Activated CD8-positive, alpha-beta memory T cell treated with anti-CD3 and anti-CD28 coated beads, Interleukin-2, amount 10 ng/mL, durations not matched to agents 7 days and 5 days (primary cell): Measurements from ENCODE around the gene COQ2. TPM values are rescaled to one million over a fixed set of nuclear protein-coding genes. Genes with fewer than 3 reads are reported as not detected.
A peak's percentile ranks its signal among the peaks of the same experiment; 100 is the strongest.
"Not testable (repeated sequence)": the region's sequence is repeated elsewhere in the genome, so short reads cannot be mapped to it uniquely, and the experiment has no call there.

Source experiments
- ATAC-seq: fragments of 150-1000 bp; cut with Tn5 transposase; one replicate; pipeline ENCODE4 v1.10.0; 2021; ENCODE audit warnings: moderate library complexity
- CTCF ChIA-PET: fragments of 350-600 bp; sonication (Branson Sonifier 250); formaldehyde crosslinking; loops from one replicate; lab custom pipeline; 2021; ENCODE audit warnings: antibody characterized with exemption; lab: Charles Lee
- DNase-seq: peaks from one replicate; pipeline ENCODE4 v3.0.0-alpha.2; 2020
- H3K27ac Mint-ChIP-seq: one replicate; pipeline ENCODE4 v1.8.0; 2021; ENCODE audit warnings: mild to moderate bottlenecking, mixed read lengths
- H3K27me3 Mint-ChIP-seq: one replicate; pipeline ENCODE4 v1.8.0; 2021; ENCODE audit warnings: mixed read lengths
- H3K36me3 Mint-ChIP-seq: one replicate; pipeline ENCODE4 v1.8.0; 2021; ENCODE audit warnings: mild to moderate bottlenecking, mixed read lengths
- H3K4me1 Mint-ChIP-seq: one replicate; pipeline ENCODE4 v1.8.0; 2021; ENCODE audit warnings: mixed read lengths
- H3K4me3 Mint-ChIP-seq: one replicate; pipeline ENCODE4 v1.8.0; 2021; ENCODE audit warnings: mild to moderate bottlenecking, moderate library complexity, mixed read lengths
- H3K9me3 Mint-ChIP-seq: one replicate; pipeline ENCODE4 v1.8.0; 2022; ENCODE audit warnings: low read depth, mixed read lengths
- total RNA-seq, 2 experiments: library from RNA; stranded (reverse); gene quantifications; one replicate each; pipeline ENCODE4 v1.2.3, GENCODE V29; 2021

Gene COQ2, protein sequence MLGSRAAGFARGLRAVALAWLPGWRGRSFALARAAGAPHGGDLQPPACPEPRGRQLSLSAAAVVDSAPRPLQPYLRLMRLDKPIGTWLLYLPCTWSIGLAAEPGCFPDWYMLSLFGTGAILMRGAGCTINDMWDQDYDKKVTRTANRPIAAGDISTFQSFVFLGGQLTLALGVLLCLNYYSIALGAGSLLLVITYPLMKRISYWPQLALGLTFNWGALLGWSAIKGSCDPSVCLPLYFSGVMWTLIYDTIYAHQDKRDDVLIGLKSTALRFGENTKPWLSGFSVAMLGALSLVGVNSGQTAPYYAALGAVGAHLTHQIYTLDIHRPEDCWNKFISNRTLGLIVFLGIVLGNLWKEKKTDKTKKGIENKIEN
- 10 to 100 TPM; 20.6 to 21.9 TPM for total RNA-seq

DNA sequence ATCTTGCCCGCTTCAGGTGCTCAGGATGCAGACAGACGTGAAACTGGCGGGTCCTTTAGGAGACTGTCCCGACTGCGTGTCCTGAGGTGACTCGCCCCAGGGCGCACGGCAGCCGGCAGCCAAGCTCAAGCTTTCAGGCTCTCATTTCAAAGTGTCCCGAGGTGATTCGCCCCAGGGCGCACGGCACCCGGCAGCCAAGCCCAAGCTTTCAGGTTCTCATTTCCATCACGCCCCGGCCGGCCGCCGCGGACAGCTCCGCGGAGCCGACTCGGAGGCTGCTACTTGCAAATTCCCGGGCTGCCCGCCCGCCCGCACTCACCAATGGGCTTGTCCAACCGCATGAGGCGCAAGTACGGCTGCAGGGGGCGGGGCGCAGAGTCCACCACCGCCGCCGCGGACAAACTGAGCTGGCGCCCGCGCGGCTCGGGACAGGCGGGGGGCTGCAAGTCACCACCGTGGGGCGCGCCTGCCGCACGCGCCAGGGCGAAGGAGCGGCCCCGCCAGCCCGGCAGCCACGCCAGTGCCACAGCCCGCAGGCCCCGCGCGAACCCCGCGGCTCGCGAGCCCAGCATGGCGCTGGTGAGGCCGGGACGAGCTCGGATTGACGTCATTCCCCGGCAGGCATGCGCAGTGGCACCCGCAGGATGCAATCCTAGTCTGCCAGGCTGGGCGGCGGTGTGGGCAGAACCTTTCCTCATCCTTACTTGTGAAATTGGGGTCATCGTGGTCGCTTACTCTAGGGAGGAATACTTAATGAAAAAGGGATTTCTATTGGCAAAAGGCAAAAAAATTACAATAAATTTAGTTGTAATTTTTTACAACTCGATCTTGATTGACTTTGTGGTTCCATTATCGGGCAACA lies at the start of gene COQ2:
Gene COQ2 (minus strand): TSS at position 606 of the 862 bp plus-strand sequence. CDS start 34 bp downstream, at position 572.
- Mint-ChIP-seq H3K27me3 (no peaks in the 10 kb centered on the region), H3K27ac (peak within 1 kb of the TSS; percentile 99), H3K4me3 (peak within 1 kb of the TSS; percentile 86), H3K4me1 (peaks cover 46% of the 10 kb centered on the region), H3K36me3 (peaks cover 2% of the 10 kb centered on the region), H3K9me3 (no peaks in the 10 kb centered on the region)
- peak; percentile 94 for ATAC-seq
- CTCF ChIA-PET = interaction anchor here (0.7 to 8.0 kb wide), 36 partner anchors 9 to 486 kb away, joined by 3 to 105 read pairs (median 4); partner anchors contain the start of genes COPS4, HELQ, MRPS18C and SCD5
- peak; percentile 97 for DNase-seq

DNA sequence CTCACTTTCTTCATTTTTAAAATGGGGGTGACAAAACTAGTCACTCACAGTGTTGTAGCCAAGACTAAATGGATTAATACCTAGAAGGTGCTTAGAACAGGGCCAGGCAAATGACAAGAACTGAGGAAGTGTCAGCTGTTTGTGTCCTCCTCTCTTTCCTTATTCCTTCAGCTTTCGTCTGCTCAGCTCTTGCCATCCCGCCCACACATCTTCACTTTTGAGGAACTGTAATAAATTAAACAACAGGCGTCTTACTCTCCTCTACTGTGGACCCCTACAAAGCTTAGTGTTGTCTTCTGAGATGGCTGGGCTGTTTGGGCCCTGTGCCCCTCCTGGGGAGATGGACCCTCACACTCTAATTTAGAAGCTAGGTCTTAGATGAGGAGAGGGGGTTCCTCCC lies 47.4 kb upstream of the COQ2 start:
- H3K9me3 Mint-ChIP-seq = no peaks in the 10 kb centered on the region
- no peak overlapping the region for H3K4me3 Mint-ChIP-seq
- peaks cover 25% of the 10 kb centered on the region for H3K4me1 Mint-ChIP-seq
- H3K36me3 Mint-ChIP-seq = peaks cover 12% of the 10 kb centered on the region
- DNase-seq = no peak
- no peak for ATAC-seq
- no peak overlapping the region for H3K27ac Mint-ChIP-seq
- H3K27me3 Mint-ChIP-seq = peaks cover 14% of the 10 kb centered on the region
- CTCF ChIA-PET = interaction anchor here (1.0 kb wide), 1 partner anchor 34 kb away, joined by 3 read pairs; no protein-coding TSS in a partner anchor

DNA sequence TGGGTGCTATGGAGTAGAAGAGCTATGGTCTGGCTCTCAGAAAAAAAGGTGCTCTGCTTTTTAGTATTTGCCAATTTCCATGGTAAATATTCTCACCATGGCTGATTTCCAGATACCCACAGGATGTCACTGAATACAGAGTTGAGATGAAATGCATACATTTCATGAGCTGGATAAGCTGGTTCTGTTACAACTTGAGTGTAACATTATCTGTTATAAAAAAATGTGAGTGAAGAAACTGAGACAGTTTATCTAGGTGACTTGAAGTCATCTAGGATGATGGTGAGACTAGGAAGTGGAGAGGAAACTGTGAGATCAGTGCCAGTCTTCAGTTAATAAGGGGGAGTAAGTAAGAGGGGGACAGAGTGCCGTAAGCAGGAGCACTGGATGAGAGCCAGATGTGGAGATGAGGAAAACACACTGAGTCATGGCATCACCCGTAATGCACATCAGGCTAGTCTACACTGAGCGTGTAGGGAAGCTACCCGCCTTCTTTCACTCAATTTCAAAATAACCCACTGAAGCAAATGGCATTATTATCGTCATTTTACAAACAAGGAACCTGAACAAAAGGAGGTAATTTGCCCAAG lies 45.0 kb upstream of the COQ2 start:
- CTCF ChIA-PET = interaction anchor here (1.2 kb wide), 1 partner anchor 45 kb away, joined by 3 read pairs; the partner anchor contains the start of gene COQ2
- ATAC-seq (no peak), DNase-seq (no peak)
- Mint-ChIP-seq H3K27me3 (no peaks in the 10 kb centered on the region), H3K27ac (no peak overlapping the region), H3K36me3 (peaks cover 15% of the 10 kb centered on the region), H3K4me3 (no peak overlapping the region), H3K4me1 (peaks cover 15% of the 10 kb centered on the region), H3K9me3 (no peaks in the 10 kb centered on the region)

DNA sequence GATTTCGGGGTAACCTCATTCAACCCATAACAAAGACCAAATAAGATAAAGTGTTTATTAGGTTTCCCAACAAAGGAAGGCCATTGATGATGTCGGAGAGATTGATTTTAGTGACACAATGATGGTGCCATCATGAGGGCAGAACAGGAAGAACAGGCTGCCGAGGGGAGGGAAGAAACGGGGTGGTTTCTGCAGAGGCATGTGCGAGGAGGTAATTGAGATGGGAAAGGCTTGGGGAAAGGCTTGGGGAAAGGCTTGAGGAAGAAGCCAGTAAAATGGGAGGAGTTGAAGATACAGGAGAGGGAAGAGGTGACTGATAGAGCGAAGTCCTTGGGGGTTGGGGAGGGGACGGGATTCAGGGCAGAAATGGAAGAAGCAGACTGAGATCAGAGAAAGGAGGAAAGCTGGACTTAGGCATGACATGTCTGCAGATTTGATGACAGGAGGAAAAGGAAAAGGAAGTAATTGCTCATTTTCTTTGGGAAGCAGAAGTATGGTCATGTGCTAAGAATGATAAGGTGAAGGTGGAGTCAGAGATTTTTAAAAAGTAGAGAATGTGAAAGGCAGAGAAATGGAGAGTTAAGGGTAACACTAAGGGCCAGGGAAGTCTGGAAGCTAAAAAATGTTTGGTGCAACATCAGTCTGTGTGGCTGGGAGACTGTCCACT lies 44.1 kb upstream of the COQ2 start:
- H3K27ac Mint-ChIP-seq = no peak overlapping the region
- no peak overlapping the region for H3K4me3 Mint-ChIP-seq
- peaks cover 15% of the 10 kb centered on the region for H3K36me3 Mint-ChIP-seq
- H3K4me1 Mint-ChIP-seq = peaks cover 8% of the 10 kb centered on the region
- H3K27me3 Mint-ChIP-seq = no peaks in the 10 kb centered on the region
- no peaks in the 10 kb centered on the region for H3K9me3 Mint-ChIP-seq
- no peak for ATAC-seq
- no peak for DNase-seq
- CTCF ChIA-PET = interaction anchor here (0.6 kb wide), 1 partner anchor 80 kb away, joined by 3 read pairs; no protein-coding TSS in a partner anchor

DNA sequence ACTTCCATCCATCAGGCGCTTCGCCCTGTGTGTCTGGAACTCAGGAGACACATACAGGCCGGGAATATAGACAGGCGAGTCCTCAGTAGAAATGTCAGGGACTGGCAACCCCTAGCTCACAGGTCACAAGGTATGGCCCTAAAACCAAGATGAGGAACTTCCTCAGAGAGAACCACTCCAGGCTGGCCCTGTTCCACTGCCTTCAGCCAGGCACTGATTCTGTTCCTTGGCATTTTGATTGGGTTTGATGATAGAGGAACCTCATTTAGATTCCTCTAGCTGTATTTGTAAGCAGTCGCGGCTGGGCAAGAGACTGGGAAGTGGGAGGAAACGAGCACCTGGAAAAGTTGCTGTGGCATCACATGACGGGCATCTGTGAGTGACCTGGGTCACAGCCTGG lies 41.9 kb upstream of the COQ2 start:
- Mint-ChIP-seq H3K36me3 (peaks cover 20% of the 10 kb centered on the region), H3K27me3 (no peaks in the 10 kb centered on the region), H3K4me3 (no peak overlapping the region), H3K27ac (no peak overlapping the region), H3K9me3 (no peaks in the 10 kb centered on the region), H3K4me1 (no peaks in the 10 kb centered on the region)
- ATAC-seq (no peak), DNase-seq (no peak)
- CTCF ChIA-PET = no interaction called here

DNA sequence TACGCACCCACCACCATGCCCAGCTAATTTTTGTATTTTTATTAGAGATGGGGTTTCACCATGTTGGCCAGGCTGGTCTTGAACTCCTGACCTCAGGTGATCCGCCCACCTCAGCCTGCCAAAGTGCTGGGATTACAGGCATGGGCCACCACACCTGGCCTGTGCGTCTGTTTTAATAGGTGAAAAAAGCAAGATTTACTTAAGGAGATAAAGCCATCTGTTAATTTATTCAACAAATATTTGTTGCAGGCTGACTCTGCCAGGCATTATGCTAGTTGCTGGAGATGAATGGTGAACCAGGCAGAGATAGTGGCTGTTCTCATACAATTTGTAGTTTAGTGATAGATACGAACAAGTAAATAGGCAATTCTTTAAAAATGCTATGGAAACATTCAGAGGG lies 40.7 kb upstream of the COQ2 start:
- H3K4me1 Mint-ChIP-seq, H3K27ac Mint-ChIP-seq, H3K27me3 Mint-ChIP-seq, DNase-seq, CTCF ChIA-PET, H3K9me3 Mint-ChIP-seq, ATAC-seq, H3K4me3 Mint-ChIP-seq: not testable (repeated sequence)
- peaks cover 23% of the 10 kb centered on the region for H3K36me3 Mint-ChIP-seq

DNA sequence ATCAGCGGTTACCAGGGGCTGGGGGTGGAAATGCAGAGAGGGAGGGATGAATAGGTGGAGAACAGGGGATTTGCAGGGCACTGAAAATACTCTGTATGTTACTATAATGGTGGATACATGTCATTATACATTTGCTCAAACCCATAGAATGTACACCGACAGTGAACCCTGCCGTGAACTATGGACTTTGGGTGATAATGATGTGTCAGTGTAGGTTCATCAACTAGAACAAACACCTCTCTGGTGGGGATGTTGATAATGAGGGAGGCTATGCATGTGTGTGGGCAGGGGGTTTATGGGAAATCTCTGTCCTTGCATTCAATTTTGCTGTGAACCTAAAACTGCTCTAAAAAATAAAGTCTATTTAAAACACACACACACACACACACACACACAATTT lies 38.5 kb upstream of the COQ2 start:
- Mint-ChIP-seq H3K27ac (no peak overlapping the region), H3K4me3 (no peak overlapping the region), H3K27me3 (no peaks in the 10 kb centered on the region), H3K36me3 (peaks cover 33% of the 10 kb centered on the region), H3K4me1 (peaks cover 12% of the 10 kb centered on the region), H3K9me3 (no peaks in the 10 kb centered on the region)
- ATAC-seq (no peak), DNase-seq (no peak)
- CTCF ChIA-PET = no interaction called here

DNA sequence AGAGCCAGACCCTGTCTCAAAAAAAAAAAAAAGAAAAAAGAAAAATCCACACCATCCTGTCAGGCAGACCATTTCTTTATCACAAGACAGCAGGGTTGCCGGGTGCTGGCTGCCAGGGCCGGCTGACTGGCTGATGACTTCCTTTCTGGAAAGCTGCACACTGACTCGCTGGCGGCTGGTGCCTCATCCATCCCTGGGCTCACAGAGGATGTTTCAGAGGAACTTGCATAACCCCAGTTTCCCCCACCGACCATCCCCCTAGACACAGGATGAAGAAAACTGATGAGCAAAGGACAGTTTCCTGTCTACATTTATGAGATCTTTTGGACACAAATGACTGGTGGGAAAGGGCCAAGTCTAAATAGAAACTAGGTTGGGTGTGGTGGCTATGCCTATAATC lies 36.0 kb upstream of the COQ2 start:
- CTCF ChIA-PET = interaction anchor here (1.0 to 1.2 kb wide), 3 partner anchors 15 to 38 kb away, joined by 3 read pairs; no protein-coding TSS in a partner anchor
- Mint-ChIP-seq H3K27me3 (no peaks in the 10 kb centered on the region), H3K27ac (peak overlapping the region; percentile 50), H3K36me3 (peaks cover 43% of the 10 kb centered on the region), H3K4me3 (no peak overlapping the region), H3K4me1 (peaks cover 12% of the 10 kb centered on the region), H3K9me3 (no peaks in the 10 kb centered on the region)
- peak; percentile 55 for DNase-seq
- peak; percentile 55 for ATAC-seq

DNA sequence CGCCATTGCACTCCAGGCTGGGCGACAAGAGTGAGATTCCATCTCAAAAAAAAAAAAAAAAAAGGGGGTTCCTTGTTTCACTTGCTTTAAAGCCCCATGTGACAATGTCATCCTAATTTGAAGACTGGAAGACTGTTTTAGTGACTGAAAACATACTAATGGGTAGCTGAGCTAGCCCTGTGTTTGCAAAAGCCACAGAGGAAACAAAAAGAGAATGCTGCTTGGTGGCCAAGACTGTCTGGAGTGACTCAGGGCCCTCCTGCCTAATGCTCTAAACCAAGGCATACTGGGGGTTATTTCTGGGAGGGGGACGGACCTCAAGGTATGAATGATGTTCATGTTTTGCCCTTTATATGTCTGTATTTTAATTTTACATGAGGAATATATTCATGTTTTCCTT lies 34.1 kb upstream of the COQ2 start:
- CTCF ChIA-PET = no interaction called here
- peaks cover 43% of the 10 kb centered on the region for H3K36me3 Mint-ChIP-seq
- H3K27ac Mint-ChIP-seq = no peak overlapping the region
- H3K27me3 Mint-ChIP-seq = no peaks in the 10 kb centered on the region
- H3K4me1 Mint-ChIP-seq = peaks cover 12% of the 10 kb centered on the region
- H3K4me3 Mint-ChIP-seq = no peak overlapping the region
- no peaks in the 10 kb centered on the region for H3K9me3 Mint-ChIP-seq
- ATAC-seq (no peak), DNase-seq (no peak)

DNA sequence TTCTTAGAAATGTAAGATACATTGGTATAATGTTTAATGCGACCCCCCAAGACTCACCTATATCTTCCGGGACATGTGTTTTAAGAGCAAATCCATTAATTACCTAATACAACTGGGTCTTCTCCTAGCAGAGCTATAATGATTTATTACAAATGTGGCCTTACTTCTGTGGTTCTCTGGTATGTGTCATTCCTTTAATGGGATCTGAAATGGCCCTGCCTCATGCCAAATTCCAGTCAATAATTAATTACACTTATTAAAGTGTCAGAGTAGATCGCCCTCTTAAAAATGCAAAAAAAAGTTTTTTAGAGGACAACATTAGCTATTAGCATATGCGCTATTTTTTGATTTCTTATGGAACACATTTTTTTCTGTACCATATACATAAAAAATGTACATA lies 33.1 kb upstream of the COQ2 start:
- DNase-seq = no peak
- H3K36me3 Mint-ChIP-seq = peaks cover 43% of the 10 kb centered on the region
- H3K9me3 Mint-ChIP-seq = no peaks in the 10 kb centered on the region
- peaks cover 12% of the 10 kb centered on the region for H3K4me1 Mint-ChIP-seq
- no peak overlapping the region for H3K27ac Mint-ChIP-seq
- no peak overlapping the region for H3K4me3 Mint-ChIP-seq
- CTCF ChIA-PET = no interaction called here
- H3K27me3 Mint-ChIP-seq = no peaks in the 10 kb centered on the region
- no peak for ATAC-seq

DNA sequence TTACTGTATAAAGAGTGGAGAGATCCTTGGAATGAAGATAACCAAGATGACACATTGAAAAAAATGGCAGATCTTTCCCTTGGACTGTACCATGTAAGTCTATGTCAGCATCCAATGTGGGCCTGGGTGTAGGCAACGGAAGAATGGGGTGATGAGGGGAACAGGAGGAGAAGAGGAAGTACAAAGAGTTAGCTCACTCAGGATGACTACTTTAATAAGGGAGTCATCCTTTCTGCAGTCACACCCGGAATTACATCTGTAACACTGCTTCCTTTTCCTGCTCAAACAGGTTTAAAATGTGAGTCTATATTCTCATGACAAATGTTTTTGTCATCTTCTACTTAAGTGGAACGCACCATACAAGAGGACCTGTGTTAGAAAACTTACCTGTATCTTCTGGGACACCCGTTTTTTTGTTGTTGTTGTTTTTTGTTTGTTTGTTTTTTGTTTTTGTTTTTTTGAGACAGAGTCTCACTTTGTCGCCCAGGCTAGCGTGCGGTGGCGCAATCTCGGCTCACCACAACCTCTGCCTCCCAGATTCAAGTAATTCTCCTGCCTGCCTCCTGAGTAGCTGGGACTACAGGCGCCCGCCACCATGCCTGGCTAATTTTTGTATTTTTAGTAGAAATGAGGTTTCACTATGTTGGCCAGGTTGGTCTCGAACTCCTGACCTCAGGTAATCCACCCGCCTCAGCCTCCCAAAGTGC lies 32.0 kb upstream of the COQ2 start:
- no peak for DNase-seq
- Mint-ChIP-seq H3K27me3 (no peaks in the 10 kb centered on the region), H3K4me3 (no peak overlapping the region), H3K27ac (no peak overlapping the region), H3K9me3 (no peaks in the 10 kb centered on the region), H3K4me1 (peaks cover 12% of the 10 kb centered on the region), H3K36me3 (peaks cover 40% of the 10 kb centered on the region)
- CTCF ChIA-PET = no interaction called here
- no peak for ATAC-seq

DNA sequence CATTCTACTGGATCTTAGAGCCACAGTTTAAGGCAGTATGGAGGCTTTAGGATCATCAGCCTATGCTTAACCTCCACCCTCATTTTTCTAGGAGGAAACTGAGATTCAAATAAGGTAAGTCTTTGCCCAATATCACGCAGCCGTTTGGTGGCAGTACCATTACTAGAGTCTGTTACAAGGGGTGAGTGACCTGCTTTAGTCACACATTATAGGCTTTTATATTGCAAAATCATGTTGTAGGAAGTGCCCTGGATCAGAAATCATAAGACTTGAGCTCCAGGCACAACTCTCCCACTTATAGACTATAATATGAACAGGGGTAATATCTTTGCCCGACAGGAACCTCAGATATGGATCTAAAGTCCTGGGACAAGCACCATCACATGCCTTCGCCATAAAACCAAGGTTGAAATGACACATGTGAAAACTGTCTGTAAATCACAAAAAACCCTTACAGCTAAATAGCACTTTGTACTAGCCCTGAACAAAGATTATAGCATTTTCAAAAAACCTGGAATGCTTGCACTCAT lies 30.8 kb upstream of the COQ2 start:
- Mint-ChIP-seq H3K36me3 (peaks cover 38% of the 10 kb centered on the region), H3K27me3 (no peaks in the 10 kb centered on the region), H3K4me1 (peaks cover 5% of the 10 kb centered on the region), H3K9me3 (no peaks in the 10 kb centered on the region), H3K4me3 (no peak overlapping the region), H3K27ac (no peak overlapping the region)
- ATAC-seq (no peak), DNase-seq (no peak)
- CTCF ChIA-PET = no interaction called here
